Fibroblast of skin of back (primary cell): ENCODE measurements around the gene KLF1.
"Not testable (repeated sequence)": the region's sequence is repeated elsewhere in the genome, so short reads cannot be mapped to it uniquely, and the experiment has no call there.

Source experiments
- DNase-seq: peaks from one replicate; pipeline ENCODE4 v3.0.0-alpha.2; 2013

Gene KLF1

DNA sequence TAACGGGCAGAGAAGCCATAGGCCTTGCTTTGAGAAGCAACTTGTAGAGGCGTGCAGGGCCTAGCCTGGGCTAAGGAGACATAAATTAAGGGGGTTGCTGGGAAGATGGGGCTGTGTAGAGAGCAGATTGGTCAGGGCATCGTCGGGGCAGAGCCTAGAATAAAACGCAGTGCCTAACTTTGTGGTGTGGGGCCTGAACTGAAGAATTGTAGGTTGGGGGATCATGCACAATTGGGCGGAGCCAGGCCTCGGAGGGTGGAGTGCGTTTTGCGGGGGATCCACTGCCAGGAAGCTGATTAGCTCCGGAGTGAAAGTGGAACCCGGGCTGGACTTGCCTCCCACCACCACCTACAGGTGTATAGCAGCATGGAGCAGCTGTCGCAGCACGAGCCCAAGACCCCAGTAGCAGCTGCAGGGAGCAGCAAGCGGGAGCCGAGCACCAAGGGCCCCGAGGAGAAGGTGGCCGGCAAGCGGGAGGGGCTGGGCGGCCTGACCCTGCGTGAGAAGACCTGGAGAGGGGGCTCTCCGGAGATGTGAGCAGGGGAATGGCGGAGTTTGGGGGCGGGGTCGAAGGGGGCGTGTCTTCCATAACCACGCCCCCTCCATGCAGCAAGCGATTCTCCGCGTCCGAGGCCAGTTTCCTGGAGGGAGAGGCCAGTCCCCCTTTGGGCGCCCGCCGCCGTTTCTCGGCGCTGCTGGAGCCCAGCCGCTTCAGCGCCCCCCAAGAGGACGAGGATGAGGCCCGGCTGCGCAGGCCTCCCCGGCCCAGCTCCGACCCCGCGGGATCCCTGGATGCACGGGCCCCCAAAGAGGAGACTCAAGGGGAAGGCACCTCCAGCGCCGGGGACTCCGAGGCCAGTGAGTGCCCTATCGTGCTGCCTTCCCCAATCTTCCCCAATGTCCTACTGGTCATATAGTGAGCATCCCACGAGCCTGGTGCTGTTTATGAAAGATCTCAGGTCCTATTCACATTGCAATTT, 19.6 kb downstream of the KLF1 start:
- peak; percentile 45 for DNase-seq

DNA sequence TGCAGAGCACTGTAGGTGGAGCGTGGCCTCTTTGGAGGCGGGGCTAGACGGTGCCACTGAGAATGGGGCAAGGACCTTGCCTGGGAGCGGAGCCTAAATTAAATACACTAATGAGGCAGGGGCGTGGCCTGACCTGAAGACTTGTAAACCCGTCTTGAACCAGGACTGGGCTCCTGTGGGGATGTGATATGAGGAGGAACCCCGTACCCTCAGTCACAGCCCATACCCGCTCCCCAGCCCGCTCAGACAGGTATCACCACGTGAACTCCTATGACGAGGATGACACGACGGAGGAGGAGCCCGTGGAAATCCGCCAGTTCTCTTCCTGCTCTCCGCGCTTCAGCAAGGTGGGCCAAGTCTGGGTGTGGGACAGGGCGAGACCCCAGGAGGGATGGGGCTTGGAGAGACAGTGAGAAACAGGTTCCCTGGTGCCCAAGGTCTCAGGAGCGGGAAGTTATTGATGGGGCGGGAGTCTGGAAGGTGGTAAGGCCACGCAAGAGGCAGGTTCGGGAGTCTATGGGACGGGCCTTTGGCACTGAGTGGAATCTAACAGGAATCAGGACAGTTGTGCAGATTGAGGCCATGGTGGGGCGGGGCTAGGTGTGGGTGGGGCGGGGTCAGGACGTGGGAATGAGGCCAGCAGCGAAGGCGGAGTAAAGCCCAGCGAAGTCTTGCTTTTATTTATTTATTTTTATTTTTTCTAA, 20.4 kb downstream of the KLF1 start:
- DNase-seq: no peak

DNA sequence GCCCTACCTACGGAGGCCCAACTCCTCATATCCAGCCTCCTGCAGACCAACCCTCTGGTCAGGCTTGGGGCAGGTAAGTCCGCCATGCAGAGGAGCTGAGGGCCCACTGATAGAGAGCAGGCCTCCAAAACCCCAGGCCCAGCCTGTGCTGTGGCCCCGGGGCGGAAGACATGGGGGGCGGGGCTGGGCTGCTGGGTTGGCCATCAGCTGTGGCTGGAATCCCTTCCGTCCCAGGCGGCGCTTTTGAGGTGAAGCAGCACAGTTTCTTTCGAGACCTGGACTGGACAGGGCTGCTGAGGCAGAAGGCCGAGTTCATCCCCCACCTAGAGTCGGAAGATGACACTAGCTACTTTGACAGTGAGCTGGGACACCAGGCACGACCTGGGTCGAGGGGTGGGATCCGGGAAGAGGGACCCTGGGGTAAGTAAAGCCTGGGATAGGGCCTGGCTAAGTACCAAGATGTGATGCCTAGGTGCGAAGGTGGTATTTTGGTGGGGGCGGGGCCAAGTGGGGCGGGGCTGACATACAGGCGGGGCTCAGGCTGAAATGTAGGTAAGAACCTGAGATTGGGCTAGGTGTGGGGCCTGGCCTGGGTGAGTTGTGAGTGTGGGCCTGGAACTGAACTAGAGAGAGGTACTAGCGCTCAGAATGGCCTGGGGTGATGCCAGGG, 21.1 kb downstream of the KLF1 start:
- DNase-seq: no peak

DNA sequence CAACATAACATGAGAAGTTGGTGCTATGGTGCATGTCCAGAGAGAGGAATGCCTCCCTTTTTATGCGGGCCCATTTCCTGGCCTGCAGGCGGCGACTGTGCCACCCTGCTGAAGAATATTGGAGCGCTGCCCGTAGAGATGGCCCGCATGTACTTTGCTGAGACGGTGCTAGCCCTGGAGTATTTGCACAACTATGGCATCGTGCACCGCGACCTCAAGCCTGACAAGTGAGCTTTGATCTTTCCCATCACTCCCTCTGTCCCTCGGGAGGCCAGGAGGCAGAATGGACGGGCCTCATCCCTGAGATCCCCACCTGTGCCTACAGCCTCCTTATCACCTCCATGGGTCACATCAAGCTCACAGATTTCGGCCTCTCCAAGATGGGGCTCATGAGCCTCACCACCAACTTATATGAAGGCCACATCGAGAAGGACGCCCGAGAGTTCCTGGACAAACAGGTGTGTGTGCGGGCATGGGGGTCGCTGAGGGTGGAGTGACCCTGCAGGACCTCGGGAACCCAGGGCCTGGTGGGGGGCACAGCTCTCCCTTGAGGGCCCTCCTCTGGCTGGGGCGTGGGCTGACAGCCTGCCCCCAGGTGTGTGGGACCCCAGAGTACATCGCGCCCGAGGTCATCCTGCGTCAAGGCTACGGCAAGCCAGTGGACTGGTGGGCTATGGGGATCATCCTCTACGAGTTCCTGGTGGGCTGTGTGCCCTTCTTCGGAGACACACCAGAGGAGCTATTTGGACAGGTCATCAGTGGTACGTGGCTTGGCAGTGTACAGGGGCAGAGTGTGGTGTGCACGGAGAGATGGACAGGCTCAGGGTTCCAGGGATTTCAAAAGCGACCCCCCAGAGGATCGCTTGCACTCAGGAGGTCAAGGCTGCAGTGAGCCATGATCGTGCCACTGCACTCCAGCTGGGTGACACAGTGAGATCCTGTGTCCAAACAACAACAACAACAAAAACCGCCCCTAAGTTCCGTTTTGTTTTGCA, 22.0 kb downstream of the KLF1 start:
- DNase-seq: no peak

DNA sequence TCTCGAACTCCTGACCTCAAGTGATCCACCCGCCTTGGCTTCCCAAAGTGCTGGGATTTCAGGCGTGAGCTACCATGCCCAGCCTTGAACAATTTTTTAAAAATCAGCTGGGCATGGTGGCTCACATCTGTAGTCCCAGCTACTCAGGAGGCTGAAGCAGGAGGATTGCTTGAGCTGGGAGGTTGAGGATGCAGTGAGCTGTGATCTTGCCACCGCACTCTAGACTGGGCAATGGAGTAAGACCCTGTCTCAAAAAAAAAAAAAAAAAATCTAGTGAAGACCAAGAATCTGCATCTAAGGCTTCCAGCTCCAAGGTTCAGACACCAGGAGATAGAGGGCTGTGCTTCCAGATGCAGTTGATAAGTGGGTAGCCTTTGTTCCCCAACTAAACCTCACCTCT, 22.9 kb downstream of the KLF1 start:
- no peak for DNase-seq

DNA sequence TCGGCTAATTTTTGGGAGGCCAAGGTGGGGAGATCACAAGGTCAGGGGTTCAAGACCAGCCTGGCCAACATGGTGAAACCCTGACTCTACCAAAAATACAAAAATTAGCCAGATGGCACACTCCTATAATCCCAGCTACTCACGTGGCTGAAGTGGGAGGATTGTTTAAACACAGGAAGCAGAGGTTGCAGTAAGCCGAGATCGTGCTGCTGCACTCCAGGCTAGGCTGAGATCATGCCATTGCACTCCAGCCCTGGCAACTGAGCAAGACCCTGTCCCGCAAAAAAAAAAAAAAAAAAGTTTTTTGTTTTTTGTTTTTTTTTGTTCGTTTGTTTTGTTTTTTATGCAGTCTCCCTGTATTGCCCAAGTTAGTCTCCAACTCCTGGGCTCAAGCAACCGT, 27.5 kb downstream of the KLF1 start:
- no peak for DNase-seq

DNA sequence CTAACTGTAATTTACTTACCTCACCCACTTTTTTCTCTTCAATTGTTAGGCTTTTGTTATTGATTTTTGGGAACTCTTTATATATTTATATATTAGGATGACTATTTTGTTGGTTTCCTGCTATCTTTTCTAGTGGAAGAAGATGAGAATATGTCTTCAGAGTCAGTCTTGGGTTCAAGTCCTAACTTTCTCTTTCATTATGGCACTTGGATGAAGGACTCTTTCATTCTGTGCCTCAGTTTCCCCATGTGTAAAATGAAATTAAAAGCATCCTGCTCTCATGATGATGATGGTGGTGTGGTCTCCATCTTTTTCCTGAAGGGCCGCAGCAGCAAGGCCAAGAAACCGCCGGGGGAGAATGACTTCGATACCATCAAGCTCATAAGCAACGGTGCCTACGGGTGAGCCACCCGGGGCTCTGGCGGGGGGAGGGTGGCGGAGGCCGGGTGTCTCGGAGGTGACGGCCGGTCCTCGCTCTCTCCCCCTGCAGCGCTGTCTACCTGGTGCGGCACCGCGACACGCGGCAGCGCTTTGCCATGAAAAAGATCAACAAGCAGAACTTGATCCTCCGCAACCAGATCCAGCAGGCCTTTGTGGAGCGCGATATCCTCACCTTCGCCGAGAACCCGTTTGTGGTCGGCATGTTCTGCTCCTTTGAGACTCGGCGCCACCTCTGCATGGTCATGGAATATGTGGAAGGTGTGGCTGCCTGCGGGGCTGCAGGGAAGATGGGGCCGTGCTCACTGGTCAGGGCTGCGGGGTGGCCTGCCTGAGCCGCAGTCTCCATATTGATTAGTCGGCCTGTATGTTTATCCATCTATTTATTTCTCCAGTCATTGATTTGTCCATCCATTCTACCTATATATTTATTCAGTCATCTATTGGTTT, 28.7 kb downstream of the KLF1 start:
- no peak for DNase-seq

DNA sequence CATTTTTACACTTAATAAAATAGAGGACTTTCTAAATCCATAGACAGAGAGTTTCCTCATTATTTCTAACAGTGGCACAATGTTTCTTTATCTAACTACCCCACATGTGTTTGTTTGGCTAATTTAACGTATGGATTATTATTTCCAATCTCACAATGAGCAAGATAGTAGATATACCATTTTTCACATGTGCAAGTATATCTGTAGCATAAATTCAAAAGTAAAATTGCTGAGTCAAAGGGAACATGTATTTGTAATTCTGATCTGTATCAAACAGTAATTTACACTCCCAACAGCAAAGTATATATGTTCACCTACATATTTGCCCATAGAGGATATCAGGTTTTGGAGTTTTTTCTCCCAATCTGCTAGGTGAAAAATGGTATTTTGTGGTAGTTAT, 30.3 kb downstream of the KLF1 start:
- DNase-seq: no peak

DNA sequence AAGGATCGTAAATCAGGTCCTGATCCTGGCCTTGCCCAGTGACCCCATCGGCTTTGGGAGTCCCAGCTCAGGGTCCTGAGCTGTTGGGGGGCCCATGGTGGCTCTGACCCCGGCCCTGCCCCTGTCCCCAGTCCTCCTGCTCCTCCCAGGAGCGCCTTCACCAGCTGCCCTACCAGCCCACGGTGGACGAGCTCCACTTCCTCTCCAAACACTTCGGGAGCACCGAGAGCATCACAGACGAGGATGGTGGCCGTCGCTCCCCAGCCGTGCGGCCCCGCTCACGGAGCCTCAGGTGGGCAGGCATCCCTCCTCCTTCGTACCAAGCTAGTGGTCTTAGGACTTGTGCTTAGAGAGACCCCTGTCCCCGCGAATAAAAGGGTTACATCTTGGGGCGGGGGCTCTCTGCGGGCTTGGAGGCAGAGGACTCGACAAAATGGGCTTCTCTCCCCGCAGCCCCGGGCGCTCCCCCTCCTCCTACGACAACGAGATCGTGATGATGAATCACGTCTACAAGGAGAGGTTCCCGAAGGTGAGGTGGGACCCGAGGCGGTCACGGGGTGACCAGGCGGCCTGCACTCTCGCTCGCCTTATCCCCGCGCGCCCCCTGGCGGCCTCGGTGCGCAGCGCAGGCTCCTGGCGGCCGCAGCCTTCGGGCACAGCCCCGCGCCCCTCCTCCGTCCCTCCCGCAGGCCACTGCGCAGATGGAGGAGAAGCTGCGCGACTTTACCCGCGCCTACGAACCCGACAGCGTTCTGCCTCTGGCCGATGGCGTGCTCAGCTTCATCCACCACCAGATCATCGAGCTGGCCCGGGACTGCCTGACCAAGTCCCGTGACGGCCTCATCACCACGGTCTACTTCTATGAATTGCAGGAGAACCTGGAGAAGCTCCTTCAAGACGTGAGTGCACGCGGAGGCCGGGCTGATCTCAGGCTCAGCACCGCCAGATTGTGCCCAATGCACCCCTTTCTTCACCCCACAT, 39.6 kb downstream of the KLF1 start:
- DNase-seq: peak; percentile 74

DNA sequence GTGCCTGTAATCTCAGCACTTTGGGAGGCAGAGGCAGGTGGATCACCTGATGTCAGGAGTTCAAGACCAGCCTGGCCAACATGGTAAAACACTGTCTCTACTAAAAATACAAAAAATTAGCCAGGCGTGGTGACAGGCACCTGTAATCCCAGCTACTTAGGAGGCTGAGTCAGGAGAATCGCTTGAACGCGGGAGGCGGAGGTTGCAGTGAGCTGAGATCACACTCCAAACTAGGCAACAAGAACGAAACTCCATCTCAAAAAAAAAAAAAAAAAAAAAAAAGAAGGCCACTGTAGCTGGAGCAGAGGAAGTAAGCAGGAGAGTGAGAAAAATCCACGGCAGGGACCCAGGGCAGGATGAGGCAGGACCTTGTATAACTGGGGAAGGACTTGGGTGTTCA, 40.4 kb downstream of the KLF1 start:
- DNase-seq: not testable (repeated sequence)

DNA sequence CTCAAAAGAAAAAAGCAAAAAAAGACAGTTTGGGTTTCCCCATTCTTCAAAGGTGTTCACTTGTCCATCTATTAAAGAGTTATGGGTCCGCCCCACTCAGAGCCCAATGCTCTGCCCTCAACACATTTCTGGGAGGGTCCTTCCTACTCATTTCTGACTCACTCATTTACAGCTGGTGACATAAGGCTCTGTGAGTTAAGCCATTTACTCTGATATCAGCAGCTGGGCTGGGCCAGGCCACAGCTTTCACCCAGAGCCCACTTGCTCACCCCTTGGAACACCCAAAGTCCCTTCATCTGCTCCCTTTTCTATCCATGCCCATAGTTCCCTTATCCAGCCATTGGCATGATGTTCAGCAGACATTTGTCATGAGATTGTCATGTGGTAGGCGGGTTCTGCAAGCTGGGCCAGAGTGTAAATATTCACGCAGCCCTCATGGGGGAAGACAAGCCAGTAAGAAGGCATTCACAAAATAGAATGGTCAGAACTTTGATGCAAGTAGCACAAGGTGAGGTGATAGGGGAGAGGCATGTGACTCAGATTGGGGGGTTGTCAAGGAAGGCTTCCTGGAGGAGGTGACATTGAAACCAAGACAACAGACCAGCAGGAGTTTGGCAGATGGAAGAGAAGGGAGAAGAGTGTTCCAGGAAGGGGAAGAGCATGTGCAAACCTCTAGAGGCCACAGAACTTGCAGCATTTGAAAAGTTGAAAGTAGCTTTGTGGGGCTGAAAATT, 42.8 kb downstream of the KLF1 start:
- no peak for DNase-seq

DNA sequence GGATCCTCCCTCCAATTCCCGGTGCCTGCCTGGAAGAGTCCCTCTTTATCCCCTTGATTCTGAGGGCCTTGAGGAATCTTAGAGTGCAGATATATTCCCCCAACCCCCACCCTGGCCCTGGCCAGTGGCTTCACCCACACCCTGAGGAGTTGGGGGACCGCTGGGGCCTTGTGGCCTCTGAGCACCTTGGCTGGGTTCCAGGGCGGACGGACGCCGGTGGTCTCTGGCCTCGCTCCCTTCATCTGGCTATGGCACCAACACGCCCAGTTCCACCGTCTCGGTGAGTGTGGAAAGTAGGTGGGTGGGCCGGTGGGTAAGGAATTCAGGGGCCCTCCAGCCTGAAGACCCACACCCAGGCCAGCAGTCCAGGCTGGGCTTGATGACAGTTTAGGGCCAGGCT, 43.7 kb downstream of the KLF1 start:
- no peak for DNase-seq

DNA sequence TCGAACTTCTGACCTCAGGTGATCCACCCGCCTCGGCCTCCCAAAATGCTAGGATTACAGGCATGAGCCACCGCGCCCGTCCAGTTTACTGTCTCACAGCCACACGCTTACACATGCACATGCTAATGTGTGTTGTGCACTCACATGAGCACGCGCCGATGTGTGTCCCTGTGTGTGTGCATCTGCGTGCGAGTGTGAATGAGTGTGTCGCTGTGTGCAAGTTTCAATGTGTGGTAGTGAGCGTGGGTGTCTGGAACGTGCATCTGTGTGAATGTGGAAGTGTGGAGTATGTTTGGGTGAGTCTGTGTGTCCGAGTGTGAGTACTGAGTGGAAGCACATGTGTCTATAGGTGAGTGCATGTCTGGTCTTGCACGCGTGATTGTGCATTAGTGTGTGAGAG, 44.5 kb downstream of the KLF1 start:
- DNase-seq: no peak

DNA sequence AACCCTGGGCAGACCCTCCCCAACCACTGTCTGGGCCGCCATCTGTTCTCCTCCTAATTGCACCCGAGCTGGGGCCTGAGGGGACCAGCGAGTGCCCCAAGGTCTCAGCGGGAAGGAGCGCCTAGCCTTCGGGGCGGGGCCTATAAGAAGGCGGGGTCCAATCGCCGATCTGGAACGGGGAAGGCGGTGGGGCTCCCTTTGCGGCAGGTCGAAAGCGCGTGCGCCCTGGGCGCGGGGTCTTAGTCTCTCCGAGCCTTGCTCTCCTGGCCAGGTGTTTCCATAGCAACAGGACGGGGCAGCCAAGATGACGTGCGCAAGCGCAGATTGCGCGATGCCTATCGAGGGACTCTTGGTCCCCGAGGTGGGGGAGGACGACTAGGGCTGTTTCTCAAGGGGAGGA, 45.9 kb downstream of the KLF1 start:
- DNase-seq: no peak

DNA sequence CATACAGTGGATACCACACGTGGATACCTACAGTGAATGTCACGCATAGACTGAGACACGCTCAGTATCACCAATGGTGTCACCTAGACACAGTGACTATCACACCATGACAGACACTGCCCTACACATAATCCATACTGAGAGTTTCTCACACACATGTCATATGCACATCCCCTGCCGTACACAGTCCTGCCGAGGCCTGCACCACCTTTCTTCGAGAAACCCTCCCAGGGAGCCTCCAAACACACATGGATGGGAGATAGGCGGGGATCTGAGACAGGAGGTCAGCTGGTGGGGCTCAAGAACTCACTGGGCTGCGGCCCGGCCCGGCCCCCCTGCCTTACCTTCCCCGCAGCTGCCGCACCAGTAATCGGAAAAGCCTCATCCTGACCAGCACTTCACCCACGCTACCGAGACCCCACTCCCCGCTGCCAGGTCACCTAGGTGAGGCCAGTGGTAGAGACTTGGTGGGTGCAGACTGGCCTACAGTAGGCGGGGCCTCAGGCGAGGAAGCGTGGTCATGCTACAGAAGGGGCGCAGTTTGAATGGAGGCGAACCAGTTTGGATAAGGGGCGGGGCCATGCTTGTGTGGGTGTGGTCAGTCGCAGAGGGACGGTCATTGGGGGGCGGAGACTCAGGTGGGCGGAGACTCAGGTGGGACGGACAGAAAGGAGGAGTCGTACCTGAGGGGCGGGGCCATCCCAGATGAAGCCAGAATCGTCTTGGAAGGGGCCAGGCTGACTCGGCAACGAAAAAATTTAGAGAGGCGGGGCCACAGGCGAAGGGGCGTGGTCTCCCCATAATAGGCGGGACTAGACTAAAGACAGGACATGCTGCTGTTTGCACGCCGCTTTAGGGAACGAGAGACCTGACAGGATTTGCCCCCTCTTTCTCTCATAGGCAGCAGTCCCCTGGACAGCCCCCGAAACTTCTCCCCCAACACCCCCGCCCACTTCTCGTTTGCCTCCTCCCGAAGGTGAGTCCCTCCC, 46.6 kb downstream of the KLF1 start:
- DNase-seq: peak; percentile 64

DNA sequence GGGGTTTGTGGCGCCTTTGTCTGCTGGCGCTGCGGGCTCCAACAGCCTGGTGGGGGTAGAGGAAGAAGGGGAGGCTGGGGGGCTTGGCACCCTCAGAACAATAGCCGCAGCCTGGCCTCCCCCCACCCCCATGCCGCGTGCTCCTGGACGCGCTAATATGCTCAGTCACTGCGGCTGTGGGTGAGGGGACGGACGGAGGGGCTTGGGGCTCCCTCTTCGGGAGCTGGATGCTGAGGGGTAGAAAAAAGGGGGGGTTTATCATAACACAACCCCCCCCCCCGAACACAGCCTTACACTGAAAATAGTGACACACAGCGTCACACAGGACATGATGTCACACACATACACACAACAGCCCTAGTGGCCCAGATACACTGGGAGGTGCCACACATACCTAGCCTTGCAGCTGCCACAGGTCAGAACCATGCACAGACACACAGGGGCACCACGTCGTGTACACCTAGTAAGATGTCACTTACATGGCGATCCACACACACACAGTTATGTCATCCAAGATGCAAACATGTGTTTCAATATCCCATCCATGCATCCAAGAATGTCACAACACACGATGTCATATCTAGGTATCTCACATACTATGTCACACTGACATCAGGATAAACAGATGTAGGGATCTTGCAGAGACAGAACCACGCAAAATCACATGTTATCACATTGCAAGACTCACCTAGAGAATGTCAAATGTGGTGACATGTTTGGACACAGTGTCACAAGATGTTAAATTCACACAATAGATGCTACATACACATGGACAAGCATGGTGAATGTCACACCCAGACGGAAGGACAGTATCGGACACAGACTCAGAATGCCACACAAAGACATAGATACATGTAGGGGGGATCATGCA, 47.9 kb downstream of the KLF1 start:
- no peak for DNase-seq
